Astrocyte (in vitro differentiated cells and primary cell): ENCODE data around the gene GLYATL3.

ENCODE experiments used
- CTCF ChIP-seq: IDR thresholded peaks from 2 replicates; pipeline ENCODE4 v1.5.1; 2011; ENCODE audit warnings: low read depth, mild to moderate bottlenecking, inconsistent platforms, low read length, moderate library complexity; ENCODE audit not compliant: insufficient read depth
- EZH2 ChIP-seq: IDR thresholded peaks from 2 replicates; pipeline ENCODE4 v1.6.1; 2012; ENCODE audit warnings: mild to moderate bottlenecking, low read length, inconsistent platforms; ENCODE audit not compliant: insufficient read depth

GRCh38 chr6:49490633-49491032 lies 9.1 kb upstream of the GLYATL3 start:
- TF ChIP-seq CTCF (no peak), EZH2 (no peak)
